NCI-H128 (cell line): Measurements from ENCODE around the gene FGFRL1.

Experiments
- DNase-seq: peaks from one replicate; lab custom pipeline; 2025; ENCODE audit not compliant: unreplicated experiment; lab: John Stamatoyannopoulos, UW

Gene FGFRL1

DNA sequence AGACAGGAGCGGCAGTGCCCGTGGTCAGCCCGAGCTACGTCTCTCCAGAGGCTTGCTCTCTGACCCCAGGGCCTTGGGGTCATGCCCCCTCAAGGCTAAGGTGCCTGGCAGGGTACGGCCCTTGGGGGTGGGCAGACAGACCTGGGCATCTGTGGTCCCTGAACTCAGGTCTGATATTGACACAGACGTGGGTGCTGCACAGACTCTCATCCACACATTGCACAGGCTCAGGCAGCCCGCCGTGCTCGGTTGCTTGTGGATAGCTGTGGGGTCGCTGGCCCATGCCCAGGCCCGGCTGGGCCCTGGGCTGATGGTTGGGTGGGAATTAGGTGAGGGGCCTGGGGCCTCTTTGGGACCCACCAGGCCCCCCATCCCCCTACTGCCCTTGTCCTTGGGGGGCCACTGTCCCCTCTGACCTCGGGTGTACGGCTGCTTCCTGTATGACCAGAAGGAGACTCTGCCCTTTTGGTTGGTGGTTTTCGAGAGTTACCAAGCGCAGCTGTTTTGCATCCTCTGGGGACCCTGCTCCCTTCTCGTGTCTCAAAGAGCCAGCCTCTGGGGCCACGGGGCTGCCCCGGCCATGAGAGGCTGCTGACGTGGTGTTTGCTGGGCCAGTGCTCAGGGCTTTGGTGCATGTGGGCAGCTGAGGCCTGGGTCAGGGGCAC is 10.1 kb downstream of the FGFRL1 start:
- no peak for DNase-seq

DNA sequence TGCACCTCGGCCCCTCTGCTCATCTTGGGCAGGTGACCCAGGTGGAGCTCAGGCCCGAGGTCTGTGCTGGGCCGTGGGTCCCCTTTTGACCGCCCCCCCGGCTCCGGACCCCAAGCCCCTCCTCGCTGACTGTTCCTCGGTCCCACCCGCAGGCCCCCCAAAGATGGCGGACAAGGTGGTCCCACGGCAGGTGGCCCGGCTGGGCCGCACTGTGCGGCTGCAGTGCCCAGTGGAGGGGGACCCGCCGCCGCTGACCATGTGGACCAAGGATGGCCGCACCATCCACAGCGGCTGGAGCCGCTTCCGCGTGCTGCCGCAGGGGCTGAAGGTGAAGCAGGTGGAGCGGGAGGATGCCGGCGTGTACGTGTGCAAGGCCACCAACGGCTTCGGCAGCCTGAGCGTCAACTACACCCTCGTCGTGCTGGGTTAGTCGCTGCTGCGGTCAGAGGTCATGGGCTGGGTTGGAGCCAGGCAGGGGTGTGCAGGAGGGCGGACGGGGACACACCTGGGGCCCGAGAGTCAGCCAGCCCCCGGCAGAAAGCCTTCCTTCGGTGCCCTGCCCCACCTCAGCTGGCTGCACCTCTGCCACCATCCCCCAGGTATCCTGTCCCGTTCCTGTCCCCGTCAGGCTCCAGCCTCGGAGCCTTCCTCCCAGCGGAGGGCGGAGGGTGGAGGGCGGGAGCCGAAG is 10.8 kb downstream of the FGFRL1 start:
- DNase-seq: no peak

DNA sequence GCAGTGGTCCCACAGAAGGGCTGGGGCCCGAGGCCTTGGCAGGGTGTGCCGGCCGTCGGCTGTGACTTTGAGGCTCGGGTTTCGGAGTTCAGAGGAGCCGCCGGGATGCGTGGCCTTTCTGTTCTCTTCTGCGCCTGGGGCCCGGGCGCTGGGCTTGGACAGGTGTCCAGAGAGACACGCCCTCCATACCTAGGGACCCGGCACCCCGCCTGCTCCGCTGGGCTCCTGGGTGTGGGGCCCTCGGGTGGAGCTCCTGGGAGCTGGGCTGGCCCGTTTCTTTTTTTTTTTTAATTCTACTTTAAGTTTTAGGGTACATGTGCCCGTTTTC is 11.3 kb downstream of the FGFRL1 start:
- no peak for DNase-seq

- DNase-seq: no peak
These were observed 11.7 kb downstream of the FGFRL1 start for GRCh38 chr4:1023075-1023640.

- DNase-seq: no peak
These were observed 12.7 kb downstream of the FGFRL1 start for GRCh38 chr4:1023895-1024740.

- no peak for DNase-seq
These were observed 13.6 kb downstream of the FGFRL1 start for GRCh38 chr4:1024882-1025545.

DNA sequence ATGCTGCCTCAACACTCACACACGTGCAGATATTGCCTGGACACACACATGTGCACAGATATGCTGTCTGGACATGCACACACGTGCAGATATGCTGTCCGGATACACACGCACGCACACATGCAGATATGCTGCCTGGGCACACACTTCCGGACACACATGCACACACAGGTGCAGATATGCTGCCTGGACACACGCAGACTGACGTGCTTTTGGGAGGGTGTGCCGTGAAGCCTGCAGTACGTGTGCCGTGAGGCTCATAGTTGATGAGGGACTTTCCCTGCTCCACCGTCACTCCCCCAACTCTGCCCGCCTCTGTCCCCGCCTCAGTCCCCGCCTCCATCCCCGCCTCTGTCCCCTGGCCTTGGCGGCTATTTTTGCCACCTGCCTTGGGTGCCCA is 14.7 kb downstream of the FGFRL1 start:
- no peak for DNase-seq

DNA sequence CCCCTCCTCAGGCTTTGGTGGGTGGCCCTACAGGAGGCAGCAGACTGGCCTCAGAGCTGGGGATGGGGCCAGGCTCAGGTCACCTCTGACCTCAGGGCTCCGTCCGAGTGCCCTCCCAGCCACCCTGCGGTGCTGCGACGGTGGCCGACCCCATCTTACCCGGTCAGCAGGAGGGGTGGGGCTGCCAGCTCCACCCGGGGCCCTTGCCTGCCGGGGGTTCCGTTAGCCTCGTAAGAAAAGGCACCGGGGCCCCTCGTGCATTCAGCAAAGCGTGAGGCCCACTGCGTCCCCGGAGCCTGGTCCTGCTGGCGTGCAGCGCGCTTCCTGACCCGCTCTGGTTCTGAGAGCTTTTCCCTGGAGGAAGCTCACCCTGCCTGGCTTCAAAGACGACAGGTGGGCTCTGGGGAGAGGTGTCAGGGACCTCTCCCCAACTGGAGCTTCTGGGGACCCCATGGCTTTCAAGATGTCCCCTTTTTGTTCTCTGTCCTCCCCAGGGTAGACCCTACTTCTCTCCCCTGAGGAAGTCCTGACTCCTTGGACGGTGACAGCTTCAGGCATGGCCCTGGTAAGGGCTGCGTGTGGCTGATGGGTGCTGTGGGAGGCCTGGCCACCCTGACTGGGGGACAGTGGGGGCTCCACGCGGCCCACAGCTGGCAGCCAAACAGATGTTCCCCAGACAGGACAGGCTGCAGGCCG is 15.9 kb downstream of the FGFRL1 start:
- no peak for DNase-seq

DNA sequence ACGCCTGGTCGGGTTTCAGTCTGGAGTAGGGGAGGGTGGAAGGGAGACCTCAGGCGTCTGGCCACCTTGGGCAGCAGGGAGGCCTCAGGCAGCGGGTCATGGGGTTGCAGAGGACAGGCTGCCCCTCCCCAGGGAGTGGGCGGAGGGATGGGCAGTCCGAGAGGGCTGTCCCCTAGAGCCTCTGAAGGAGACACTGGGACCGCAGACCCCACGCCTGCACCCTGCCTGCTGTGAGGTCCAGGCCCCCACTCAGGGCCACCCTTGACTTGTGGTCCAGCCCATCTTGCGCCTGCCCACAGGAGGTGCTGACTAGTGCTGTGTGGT is 16.5 kb downstream of the FGFRL1 start:
- no peak for DNase-seq

GRCh38 chr4:1028574-1029220 is 17.3 kb downstream of the FGFRL1 start:
- no peak for DNase-seq

DNA sequence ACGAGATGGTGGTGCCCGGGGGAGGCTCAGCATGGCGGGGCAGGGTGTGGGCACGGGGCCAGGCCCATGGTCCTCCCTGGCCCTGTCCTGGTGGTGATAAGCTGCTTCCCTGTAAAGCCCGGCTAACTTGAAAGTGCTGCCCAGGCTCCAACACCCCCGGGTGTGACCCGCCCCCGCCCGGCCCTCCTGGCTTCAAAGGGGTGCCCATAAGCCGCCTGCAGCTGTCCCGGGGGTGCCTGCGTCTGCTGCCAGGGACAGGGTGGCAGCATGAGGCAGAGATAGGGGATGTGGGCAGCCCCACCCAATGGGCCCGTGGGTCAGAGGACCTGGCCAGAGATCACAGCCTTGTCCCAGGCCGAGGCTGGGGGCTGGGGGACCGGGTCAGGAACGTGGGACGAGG is 18.1 kb downstream of the FGFRL1 start:
- DNase-seq: no peak

DNA sequence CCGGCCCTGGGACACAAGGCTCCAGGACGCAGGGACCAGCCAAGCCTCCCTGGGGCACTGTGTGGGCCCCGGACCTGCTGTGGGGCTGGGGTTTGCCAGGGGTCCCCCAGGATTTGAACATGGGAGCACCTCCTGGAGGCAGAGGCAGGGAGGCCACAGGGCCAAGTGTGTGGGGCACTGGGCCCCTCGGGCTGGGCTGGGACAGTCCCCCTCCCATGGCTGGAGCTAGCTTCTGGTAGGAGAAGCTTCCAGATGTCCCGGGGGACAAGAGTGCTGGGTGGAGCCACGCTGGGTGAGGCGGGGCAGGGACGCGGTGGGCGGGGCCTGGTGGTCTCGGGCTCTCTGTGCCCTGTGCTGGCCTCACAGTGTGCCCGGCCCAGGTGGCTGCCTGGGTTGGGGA is 18.6 kb downstream of the FGFRL1 start:
- no peak for DNase-seq

- DNase-seq: no peak
These were observed 19.1 kb downstream of the FGFRL1 start for GRCh38 chr4:1030559-1030958.

DNA sequence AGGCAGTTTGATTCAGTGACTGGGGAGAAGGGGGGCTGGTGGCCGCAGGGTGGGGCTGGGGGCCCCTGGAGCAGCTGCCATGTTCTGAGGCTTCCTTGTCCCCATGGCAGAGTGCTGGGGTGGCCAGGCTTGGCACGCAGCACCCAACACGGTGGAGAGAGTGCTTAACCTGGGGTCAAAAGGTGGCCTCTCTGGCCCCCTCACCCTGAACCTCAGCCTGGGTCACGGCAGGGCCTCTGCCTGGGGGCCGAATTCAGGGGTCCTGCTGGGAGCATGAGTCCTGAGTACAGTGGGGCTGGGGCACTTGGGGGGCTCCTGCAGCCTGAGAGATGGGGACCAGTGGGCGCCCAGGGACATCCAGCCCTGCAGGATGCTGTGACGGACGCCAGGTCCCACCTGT is 19.9 kb downstream of the FGFRL1 start:
- no peak for DNase-seq

- DNase-seq: no peak
These were observed 20.8 kb downstream of the FGFRL1 start for GRCh38 chr4:1031956-1032795.

DNA sequence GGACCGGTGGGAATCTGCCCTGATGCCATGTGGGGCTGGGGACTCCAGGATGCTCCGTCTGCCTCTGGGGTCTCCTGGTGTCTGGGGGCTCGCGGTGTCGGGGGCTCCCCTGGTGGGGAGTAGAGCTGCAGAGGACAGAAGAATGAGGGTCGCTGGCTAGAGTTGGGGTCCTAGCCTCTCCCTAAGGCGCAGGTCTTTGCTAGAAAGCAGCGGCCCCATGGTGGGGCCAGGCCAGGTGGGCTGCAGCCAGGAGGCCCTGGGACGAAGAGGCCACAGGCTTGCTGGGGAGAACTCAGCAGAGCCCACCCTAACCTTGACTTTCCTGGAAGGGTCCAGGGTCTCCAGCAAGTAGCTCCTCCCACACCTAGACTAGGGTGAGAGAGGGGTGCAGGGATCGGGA is 21.4 kb downstream of the FGFRL1 start:
- no peak for DNase-seq

DNA sequence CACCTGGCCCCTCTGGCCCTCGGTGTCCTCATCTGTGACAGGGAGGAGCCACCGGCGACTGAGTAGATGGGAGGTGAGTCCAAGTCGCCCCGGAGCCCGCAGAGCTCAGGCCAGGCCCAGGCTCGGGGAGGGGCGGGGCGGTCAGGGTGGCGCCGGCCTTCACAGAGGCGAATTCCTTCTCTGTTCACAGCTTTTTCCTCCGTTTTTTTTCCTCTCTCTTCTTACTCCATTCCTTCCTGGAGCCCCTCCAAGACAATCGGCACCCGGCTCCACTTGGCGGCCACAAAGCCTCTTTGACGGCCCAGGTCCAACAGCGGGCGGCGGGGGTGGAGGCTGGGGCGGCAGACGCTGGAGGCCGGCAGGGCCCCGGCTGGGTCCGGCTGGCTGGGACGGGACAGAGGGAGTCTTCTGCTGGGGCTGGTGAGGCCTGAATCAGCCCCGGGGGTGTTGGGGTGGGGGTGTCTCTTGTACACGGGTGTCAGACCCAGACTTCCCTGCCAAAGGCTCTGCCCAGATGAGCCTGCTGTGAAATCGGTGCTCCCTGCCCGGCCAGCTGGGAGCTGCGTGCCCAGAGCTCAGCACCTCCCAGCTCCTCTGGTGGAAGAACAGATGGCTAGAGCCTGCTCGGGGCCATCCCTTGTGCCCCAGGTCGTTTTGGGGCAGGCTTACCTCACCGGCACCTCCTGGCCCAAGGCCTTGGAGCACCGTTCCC is 22.6 kb downstream of the FGFRL1 start:
- DNase-seq: no peak

DNA sequence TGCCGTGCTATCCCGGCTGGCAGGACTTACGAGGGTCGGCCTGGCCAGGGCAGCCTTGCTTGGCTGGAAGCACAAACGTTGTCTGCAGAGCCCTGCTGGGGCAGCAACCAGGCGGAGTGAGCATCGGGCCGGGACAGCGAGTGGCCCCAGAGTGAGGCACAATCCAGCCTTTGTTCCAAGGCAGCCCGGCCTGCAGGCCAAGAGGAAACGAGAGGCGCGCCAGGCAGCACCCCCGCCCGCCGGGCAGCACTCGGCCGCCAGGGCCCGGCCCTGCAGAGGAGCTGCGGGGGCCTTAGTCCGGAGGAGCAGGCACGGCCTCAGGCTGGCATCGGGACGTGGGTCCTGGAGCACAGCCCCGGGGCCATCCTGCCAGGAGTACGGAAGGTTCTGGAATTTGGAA is 24.1 kb downstream of the FGFRL1 start:
- no peak for DNase-seq

DNA sequence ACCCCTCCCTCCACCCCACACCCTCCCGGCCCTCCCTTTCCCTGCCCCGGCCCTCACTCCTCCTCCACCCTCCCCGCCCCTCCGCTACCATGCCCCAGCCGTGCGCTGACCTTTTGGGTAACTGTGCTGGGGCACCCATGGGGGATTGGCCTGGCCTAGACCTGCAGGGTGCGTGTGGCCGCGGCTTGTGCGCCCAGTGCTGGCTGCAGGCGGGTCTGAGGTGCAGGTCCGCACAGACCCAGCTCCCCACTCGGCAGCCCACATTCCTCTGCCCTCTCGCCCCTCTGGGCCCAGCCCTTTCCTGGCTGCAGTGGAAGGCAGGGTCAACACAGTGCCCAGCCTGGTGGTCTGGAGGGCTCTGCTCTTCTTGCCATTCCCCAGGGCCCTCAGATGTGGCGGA is 24.7 kb downstream of the FGFRL1 start:
- DNase-seq: no peak
